ENCODE results near the gene TM9SF1. TPM values are rescaled to one million over a fixed set of nuclear protein-coding genes. Genes with fewer than 3 reads are reported as not detected.

Gene TM9SF1
- total and polyA plus RNA-seq, 2 of the 4 experiments (the other 2 are of a cell fraction), result 40.4 to 65.6 TPM

DNA sequence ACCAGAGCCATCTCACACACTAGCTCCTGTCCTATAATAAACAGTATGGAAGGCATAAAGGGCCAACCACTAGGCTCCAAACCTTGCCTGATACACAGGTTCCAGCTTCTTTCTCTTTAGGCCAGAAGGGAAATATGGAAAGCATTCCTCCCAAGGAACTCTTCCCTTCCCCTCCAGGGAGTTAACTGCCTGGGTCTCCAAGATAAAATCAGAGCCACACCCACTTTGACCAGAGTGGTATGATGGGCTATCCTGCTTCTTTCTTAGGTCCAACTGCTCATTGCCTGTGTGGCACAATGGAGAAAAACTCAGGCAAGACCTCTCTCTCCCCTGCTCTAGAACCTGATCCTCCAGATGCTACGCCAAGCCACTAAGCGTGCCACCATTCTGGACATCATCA is 12.4 kb upstream of the TM9SF1 start:
- H3K36me3 ChIP-seq (ENCODE audit: control insufficient read depth, insufficient read depth, low read length), result peaks cover 47% of the 10 kb centered on the region
- H2AFZ ChIP-seq (replicated peaks; ENCODE audit: low read length, poor library complexity), result no peak overlapping the region
- no peak overlapping the region for H2BK20ac ChIP-seq (ENCODE audit: low read depth, low read length)
- no peak for ATAC-seq (ENCODE audit: low read depth)
- no peak overlapping the region for H3K18ac ChIP-seq (ENCODE audit: low read depth, low read length)
- H2BK5ac ChIP-seq (ENCODE audit: low read depth, low read length, poor library complexity, severe bottlenecking), result no peak overlapping the region
- intact Hi-C loops (cut with micrococcal nuclease), result no loop called here
- BruUV-seq (replicated peaks), result no TSS peak
- no peak overlapping the region for H4K91ac ChIP-seq (ENCODE audit: insufficient read depth, low read depth, low read length)
- H3K27me3 ChIP-seq (ENCODE audit: control insufficient read depth, insufficient read depth, low read length), result no peaks in the 10 kb centered on the region
- no peak overlapping the region for H3K9ac ChIP-seq (ENCODE audit: low read depth, low read length)
- CTCF ChIA-PET, result no interaction called here
- H3K4me3 ChIP-seq (ENCODE audit: insufficient read depth, low read depth, low read length), result no peak overlapping the region
- no peak for TF ChIP-seq MAZ (IDR thresholded peaks at IDR 0.05; ENCODE audit: borderline replicate concordance, low read depth, low read length)
- TF ChIP-seq RFX5 (IDR thresholded peaks at IDR 0.05; ENCODE audit: low read depth, low read length), result no peak
- TF ChIP-seq SMC3 (IDR thresholded peaks at IDR 0.05; ENCODE audit: low read depth, low read length), result no peak
- no peak for TF ChIP-seq BHLHE40 (IDR thresholded peaks at IDR 0.05; ENCODE audit: low read depth, low read length)
- dilution Hi-C loops (cut with HindIII; ENCODE audit: low sequenced_read_pairs, unreplicated experiment), result no loop called here
- in situ Hi-C loops (cut with MboI; ENCODE audit: low sequenced_read_pairs), result no loop called here
- no peak for DNase-seq
- WGBS, 2 experiments (ENCODE audit: extremely low coverage in 2 of 2, insufficient read length in 1 of 2), result no CpG with 5 or more reads among the region's 2 CpGs
- H3K14ac ChIP-seq (replicated peaks; ENCODE audit: low read depth, low read length), result no peak overlapping the region
- H3K23ac ChIP-seq (ENCODE audit: low read depth, low read length), result no peak overlapping the region
- H3K4me1 ChIP-seq (ENCODE audit: control insufficient read depth, insufficient read depth, low read length), result no peaks in the 10 kb centered on the region
- no peak overlapping the region for H2BK15ac ChIP-seq (ENCODE audit: low read depth, low read length)
- H4K20me1 ChIP-seq (ENCODE audit: insufficient read depth, low read length), result no peaks in the 10 kb centered on the region; the same call in 1 of the 2 replicates
- H4K5ac ChIP-seq (ENCODE audit: low read depth, low read length), result no peak overlapping the region
- no peak overlapping the region for H2BK120ac ChIP-seq (ENCODE audit: low read depth, low read length)
- no peak overlapping the region for H3K27ac ChIP-seq (ENCODE audit: insufficient read depth, low read length)
- peaks cover 11% of the 10 kb centered on the region; the same call in 1 of the 2 replicates for H3K9me1 ChIP-seq (ENCODE audit: insufficient read depth, low read length)
- H3K4ac ChIP-seq (ENCODE audit: low read depth, low read length), result no peak overlapping the region
- no peak overlapping the region for H3K4me2 ChIP-seq (ENCODE audit: low read depth, low read length)
- no peak overlapping the region for H3K56ac ChIP-seq (ENCODE audit: extremely low read depth, insufficient read depth, low read length)
- H2AK9ac ChIP-seq (replicated peaks; ENCODE audit: low read depth, low read length, poor library complexity), result no peak overlapping the region
- peaks cover 13 to 54% of the 10 kb centered on the region in 2 experiments for H3K79me1 ChIP-seq (ENCODE audit: low read depth in 1 of 2, low read length in 2 of 2)
- no peaks in the 10 kb centered on the region for H3K9me3 ChIP-seq (ENCODE audit: control insufficient read depth, insufficient read depth, low read length)
- H2AK5ac ChIP-seq (ENCODE audit: low read depth, low read length), result no peak overlapping the region
- H4K8ac ChIP-seq (ENCODE audit: low read depth in 2 of 2, low read length in 2 of 2), result no peak overlapping the region
- POLR2A ChIA-PET (ENCODE audit: unreplicated experiment), result no interaction called here
